Caco-2 (cell line): Measurements from ENCODE around the gene CPA2. TPM values are rescaled to one million over a fixed set of nuclear protein-coding genes. Genes with fewer than 3 reads are reported as not detected.
"Not testable (repeated sequence)": the region's sequence is repeated elsewhere in the genome, so short reads cannot be mapped to it uniquely, and the experiment has no call there.

Source experiments
- BruUV-seq: library from RNA; stranded (reverse); fragments of 400-500 nt; replicated peaks from 2 replicates; lab custom pipeline; 2021; lab: Mats Ljungman, UMichigan
- CTCF ChIA-PET: fragments of 300-600 bp; sonication (Branson Sonifier 250); formaldehyde crosslinking; loops from one replicate; lab custom pipeline; 2022; ENCODE audit warnings: antibody characterized with exemption; lab: Charles Lee
- POLR2A ChIA-PET: fragments of 300-600 bp; sonication (Branson Sonifier 250); formaldehyde crosslinking; loops from one replicate; lab custom pipeline; 2022; ENCODE audit warnings: antibody characterized with exemption; lab: Charles Lee
- DNase-seq, 2 experiments: peaks; one replicate each; pipeline versions ENCODE4 v3.0.0 to v3.0.0-alpha.2; 2020 to 2022
- H3K27me3 ChIP-seq: replicated peaks from 2 replicates; pipeline ENCODE4 v1.6.0; 2011; ENCODE audit warnings: low read length; ENCODE audit not compliant: control insufficient read depth, insufficient read depth
- H3K36me3 ChIP-seq: 2 replicates; pipeline ENCODE4 v1.5.1; 2011; ENCODE audit warnings: low read length; ENCODE audit not compliant: control insufficient read depth, insufficient read depth
- H3K4me1 ChIP-seq: fragments of 250-450 bp; sonication (Bioruptor Pico); 2 replicates; pipeline ENCODE4 v1.5.1; 2020; ENCODE audit warnings: mild to moderate bottlenecking
- H3K4me3 ChIP-seq: 2 replicates; pipeline ENCODE4 v1.5.1; 2011; ENCODE audit warnings: low read depth, mild to moderate bottlenecking, control low read depth, low read length
- H3K9me3 ChIP-seq: fragments of 250-450 bp; sonication (Bioruptor Pico); 2 replicates; pipeline ENCODE4 v1.5.1; 2020; ENCODE audit warnings: mild to moderate bottlenecking, moderate library complexity
- H3K27ac Mint-ChIP-seq: one replicate; pipeline ENCODE4 v1.8.0; 2022; ENCODE audit warnings: mixed read lengths; ENCODE audit not compliant: unreplicated experiment
- H3K27me3 Mint-ChIP-seq: one replicate; pipeline ENCODE4 v1.8.0; 2022; ENCODE audit warnings: mixed read lengths; ENCODE audit not compliant: insufficient read depth, unreplicated experiment
- H3K36me3 Mint-ChIP-seq: one replicate; pipeline ENCODE4 v1.8.0; 2022; ENCODE audit warnings: mild to moderate bottlenecking, mixed read lengths; ENCODE audit not compliant: insufficient read depth, unreplicated experiment
- H3K4me1 Mint-ChIP-seq: one replicate; pipeline ENCODE4 v1.8.0; 2022; ENCODE audit warnings: low read depth, mixed read lengths; ENCODE audit not compliant: unreplicated experiment
- H3K4me3 Mint-ChIP-seq: one replicate; pipeline ENCODE4 v1.8.0; 2022; ENCODE audit warnings: mild to moderate bottlenecking, moderate library complexity, mixed read lengths; ENCODE audit not compliant: unreplicated experiment
- H3K9me3 Mint-ChIP-seq: one replicate; pipeline ENCODE4 v1.8.0; 2022; ENCODE audit warnings: mixed read lengths; ENCODE audit not compliant: unreplicated experiment
- intact Hi-C: fragments of 100-400 bp; cut with micrococcal nuclease; formaldehyde crosslinking; loops from one replicate; pipeline ENCODE4 v1.10.0; 2022; ENCODE audit not compliant: unreplicated experiment
- total RNA-seq: library from RNA; stranded (reverse); gene quantifications from 2 replicates; pipeline ENCODE4 v1.2.3, GENCODE V29; 2022
- TF ChIP-seq, protein P1 (sequence below), 2 experiments: fragments of 200-600 bp in 1 of 2; IDR thresholded peaks; 1 replicate in 1 of 2; 2 replicates in 1 of 2; pipeline versions ENCODE4 v1.5.1 to v1.8.0; 2011 to 2022; ENCODE audit warnings: antibody characterized with exemption in 1 of 2, control low read depth in 1 of 2, inconsistent platforms in 1 of 2, low read depth in 1 of 2, low read length in 1 of 2, mild to moderate bottlenecking in 1 of 2, moderate library complexity in 1 of 2; ENCODE audit not compliant: insufficient read depth in 1 of 2, severe bottlenecking in 1 of 2, unreplicated experiment in 1 of 2

Gene CPA2
- total RNA-seq, 1 experiment from 2014 or later, result 26.1 TPM

DNA sequence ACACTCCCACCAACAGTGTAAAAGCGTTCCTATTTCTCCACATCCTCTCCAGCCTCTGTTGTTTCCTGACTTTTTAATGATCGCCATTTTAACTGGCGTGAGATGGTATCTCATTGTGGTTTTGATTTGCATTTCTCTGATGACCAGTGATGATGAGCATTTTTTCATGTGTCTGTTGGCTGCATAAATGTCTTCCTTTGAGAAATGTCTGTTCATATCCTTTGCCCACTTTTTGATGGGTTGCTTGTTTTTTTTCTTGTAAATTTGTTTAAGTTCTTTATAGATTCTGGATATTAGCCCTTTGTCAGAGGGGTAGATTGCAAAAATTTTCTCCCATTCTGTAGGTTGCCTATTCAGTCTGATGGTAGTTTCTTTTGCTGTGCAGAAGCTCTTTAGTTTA is 17.0 kb upstream of the CPA2 start:
- H3K27ac Mint-ChIP-seq, H3K36me3 Mint-ChIP-seq, H3K4me1 Mint-ChIP-seq, H3K4me3 ChIP-seq, POLR2A ChIA-PET, BruUV-seq, DNase-seq, H3K36me3 ChIP-seq, CTCF ChIA-PET, H3K9me3 ChIP-seq, H3K27me3 Mint-ChIP-seq, H3K27me3 ChIP-seq, intact Hi-C loops, H3K4me1 ChIP-seq, H3K4me3 Mint-ChIP-seq: not testable (repeated sequence)
- peaks cover 28% of the 10 kb centered on the region for H3K9me3 Mint-ChIP-seq

DNA sequence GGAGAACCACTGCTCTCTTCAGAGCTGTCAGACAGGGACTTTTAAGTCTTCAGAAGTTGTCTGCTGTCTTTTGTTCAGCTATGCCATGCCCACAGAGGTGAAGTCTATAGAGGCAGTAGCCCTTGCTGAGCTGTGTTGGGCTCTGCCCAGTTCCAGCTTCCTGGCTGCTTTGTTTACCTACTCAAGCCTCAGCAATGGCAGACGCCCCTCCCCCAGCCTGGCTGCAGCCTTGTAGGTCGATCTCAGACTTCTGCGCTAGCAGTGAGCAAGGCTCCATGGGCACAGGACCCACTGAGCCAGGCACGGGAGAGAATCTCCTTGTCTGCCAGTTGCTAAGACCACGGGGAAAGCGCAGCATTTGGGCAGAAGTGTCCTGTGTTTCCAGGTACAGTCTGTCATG is 12.1 kb upstream of the CPA2 start:
- no peak overlapping the region for H3K4me3 Mint-ChIP-seq
- no peaks in the 10 kb centered on the region for H3K27me3 Mint-ChIP-seq
- CTCF ChIA-PET, result no interaction called here
- H3K36me3 Mint-ChIP-seq, result no peaks in the 10 kb centered on the region
- H3K9me3 ChIP-seq, result peaks cover 25% of the 10 kb centered on the region
- intact Hi-C loops, result no loop called here
- H3K4me1 Mint-ChIP-seq, result no peaks in the 10 kb centered on the region
- no peaks in the 10 kb centered on the region for H3K27me3 ChIP-seq
- no TSS peak for BruUV-seq
- H3K4me3 ChIP-seq, result no peak overlapping the region
- H3K4me1 ChIP-seq, result no peaks in the 10 kb centered on the region
- peaks cover 15% of the 10 kb centered on the region for H3K9me3 Mint-ChIP-seq
- no peak overlapping the region for H3K27ac Mint-ChIP-seq
- no peaks in the 10 kb centered on the region for H3K36me3 ChIP-seq
- TF ChIP-seq, protein P1, sequence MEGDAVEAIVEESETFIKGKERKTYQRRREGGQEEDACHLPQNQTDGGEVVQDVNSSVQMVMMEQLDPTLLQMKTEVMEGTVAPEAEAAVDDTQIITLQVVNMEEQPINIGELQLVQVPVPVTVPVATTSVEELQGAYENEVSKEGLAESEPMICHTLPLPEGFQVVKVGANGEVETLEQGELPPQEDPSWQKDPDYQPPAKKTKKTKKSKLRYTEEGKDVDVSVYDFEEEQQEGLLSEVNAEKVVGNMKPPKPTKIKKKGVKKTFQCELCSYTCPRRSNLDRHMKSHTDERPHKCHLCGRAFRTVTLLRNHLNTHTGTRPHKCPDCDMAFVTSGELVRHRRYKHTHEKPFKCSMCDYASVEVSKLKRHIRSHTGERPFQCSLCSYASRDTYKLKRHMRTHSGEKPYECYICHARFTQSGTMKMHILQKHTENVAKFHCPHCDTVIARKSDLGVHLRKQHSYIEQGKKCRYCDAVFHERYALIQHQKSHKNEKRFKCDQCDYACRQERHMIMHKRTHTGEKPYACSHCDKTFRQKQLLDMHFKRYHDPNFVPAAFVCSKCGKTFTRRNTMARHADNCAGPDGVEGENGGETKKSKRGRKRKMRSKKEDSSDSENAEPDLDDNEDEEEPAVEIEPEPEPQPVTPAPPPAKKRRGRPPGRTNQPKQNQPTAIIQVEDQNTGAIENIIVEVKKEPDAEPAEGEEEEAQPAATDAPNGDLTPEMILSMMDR (IDR thresholded peaks at IDR 0.05; ENCODE audit: insufficient read depth in 1 of 2, low read depth in 1 of 2, low read length in 1 of 2, severe bottlenecking in 1 of 2, unreplicated experiment in 1 of 2), result no peak
- DNase-seq, result no peak
- POLR2A ChIA-PET, result no interaction called here

DNA sequence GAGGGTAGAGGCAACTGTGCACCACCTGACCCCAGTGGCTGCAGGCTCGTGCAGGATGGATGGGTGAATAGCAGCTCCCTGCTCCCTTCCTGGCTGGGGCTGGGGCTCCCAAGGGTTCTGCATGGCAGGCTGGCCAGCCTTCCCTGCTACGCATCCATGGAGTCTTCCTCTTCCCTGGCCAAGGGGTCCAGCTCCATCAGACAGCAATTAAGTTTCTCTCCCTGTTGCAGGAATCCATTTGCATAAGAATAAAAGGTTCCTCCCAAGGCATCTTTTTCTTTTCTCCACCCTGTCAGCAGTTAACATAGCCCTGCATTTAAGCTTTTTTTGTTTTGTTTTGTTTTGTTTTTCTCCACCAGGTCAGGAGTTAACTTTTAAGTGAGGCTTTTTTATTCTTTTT is 10.0 kb upstream of the CPA2 start:
- no peaks in the 10 kb centered on the region for H3K4me1 ChIP-seq
- peaks cover 26% of the 10 kb centered on the region for H3K9me3 ChIP-seq
- no peak overlapping the region for H3K4me3 Mint-ChIP-seq
- H3K4me1 Mint-ChIP-seq, result no peaks in the 10 kb centered on the region
- H3K9me3 Mint-ChIP-seq, result peaks cover 15% of the 10 kb centered on the region
- H3K36me3 ChIP-seq, result no peaks in the 10 kb centered on the region
- ChIA-PET POLR2A (no interaction called here), CTCF (no interaction called here)
- no peak overlapping the region for H3K27ac Mint-ChIP-seq
- H3K4me3 ChIP-seq, result no peak overlapping the region
- H3K36me3 Mint-ChIP-seq, result no peaks in the 10 kb centered on the region
- intact Hi-C loops, result no loop called here
- no TSS peak for BruUV-seq
- no peaks in the 10 kb centered on the region for H3K27me3 ChIP-seq
- H3K27me3 Mint-ChIP-seq, result no peaks in the 10 kb centered on the region
- TF ChIP-seq, protein P1 (IDR thresholded peaks at IDR 0.05; ENCODE audit: insufficient read depth in 1 of 2, low read depth in 1 of 2, low read length in 1 of 2, severe bottlenecking in 1 of 2, unreplicated experiment in 1 of 2), result no peak
- no peak for DNase-seq
